ENCODE measurements around the gene RNF150. TPM values are rescaled to one million over a fixed set of nuclear protein-coding genes. Genes with fewer than 3 reads are reported as not detected.

Gene RNF150
- total and polyA plus RNA-seq, 3 donors from 2014 or later, result 4.7 to 7.8 (median 6.5) TPM

DNA sequence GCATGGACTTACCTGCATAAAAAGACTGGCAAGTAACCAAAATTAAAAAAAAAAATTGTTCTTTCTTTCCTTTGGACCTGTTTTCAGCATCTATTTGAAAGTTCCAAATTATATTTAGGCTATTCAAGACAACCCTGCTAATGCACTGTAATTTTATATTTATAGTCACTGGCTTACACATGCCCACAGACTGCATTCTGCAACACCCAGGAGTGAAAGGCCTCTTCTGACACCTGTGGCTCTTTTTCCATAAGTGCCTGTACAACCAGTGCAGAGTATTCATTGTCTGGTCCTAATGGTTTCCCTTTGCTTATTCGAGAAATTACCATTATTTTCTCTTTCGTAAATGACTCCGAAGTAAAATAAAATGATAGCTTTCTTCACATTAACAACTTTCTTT, 143.3 kb downstream of the RNF150 start:
- 90 to 91% methylated on average over 3 of the region's 3 CpGs for WGBS, 2 donors
- intact Hi-C loops (cut with DNase I; ENCODE audit: low total_unique reads), result no loop called here

DNA sequence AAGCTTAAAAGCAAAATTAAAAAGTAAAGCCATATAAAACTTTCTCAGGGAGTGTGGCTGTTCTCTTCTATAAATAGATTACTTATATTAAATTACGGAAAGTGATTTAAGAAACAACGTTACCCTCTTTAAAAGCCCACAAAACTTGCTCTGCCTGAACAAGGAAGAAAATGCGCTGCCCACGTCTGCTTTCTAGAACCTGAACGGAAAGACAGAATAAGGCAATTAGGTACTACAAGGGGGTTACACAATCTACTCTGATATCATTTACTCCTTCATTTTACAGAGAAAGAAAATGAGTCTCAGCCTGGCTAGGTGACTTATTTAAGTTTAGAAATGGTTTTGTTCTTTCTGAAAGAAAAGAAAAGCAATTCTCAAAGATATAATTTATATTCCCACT, 147.2 kb downstream of the RNF150 start:
- TF ChIP-seq, protein P1, sequence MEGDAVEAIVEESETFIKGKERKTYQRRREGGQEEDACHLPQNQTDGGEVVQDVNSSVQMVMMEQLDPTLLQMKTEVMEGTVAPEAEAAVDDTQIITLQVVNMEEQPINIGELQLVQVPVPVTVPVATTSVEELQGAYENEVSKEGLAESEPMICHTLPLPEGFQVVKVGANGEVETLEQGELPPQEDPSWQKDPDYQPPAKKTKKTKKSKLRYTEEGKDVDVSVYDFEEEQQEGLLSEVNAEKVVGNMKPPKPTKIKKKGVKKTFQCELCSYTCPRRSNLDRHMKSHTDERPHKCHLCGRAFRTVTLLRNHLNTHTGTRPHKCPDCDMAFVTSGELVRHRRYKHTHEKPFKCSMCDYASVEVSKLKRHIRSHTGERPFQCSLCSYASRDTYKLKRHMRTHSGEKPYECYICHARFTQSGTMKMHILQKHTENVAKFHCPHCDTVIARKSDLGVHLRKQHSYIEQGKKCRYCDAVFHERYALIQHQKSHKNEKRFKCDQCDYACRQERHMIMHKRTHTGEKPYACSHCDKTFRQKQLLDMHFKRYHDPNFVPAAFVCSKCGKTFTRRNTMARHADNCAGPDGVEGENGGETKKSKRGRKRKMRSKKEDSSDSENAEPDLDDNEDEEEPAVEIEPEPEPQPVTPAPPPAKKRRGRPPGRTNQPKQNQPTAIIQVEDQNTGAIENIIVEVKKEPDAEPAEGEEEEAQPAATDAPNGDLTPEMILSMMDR (IDR thresholded peaks at IDR 0.05), result no peak
- no peak for TF ChIP-seq POLR2A (IDR thresholded peaks at IDR 0.05)
- H3K27ac ChIP-seq, result no peak overlapping the region
- no peaks in the 10 kb centered on the region for H3K4me1 ChIP-seq
- H3K4me3 ChIP-seq, result no peak overlapping the region
- intact Hi-C loops (cut with DNase I; ENCODE audit: low total_unique reads), result no loop called here
- H3K27me3 ChIP-seq, result no peaks in the 10 kb centered on the region
- H3K9me3 ChIP-seq, result no peaks in the 10 kb centered on the region
- H3K36me3 ChIP-seq (ENCODE audit: low read depth, missing control alignments), result no peaks in the 10 kb centered on the region
- no peak for DNase-seq
- 90 to 93% methylated on average over 5 of the region's 5 CpGs for WGBS, 2 donors

More for the DNA sequence above, 143.3 kb downstream of the RNF150 start:
- no peak overlapping the region for H3K4me3 ChIP-seq
- DNase-seq, result no peak
- no peak for TF ChIP-seq POLR2A (IDR thresholded peaks at IDR 0.05)
- TF ChIP-seq, protein P1 (IDR thresholded peaks at IDR 0.05), result no peak
- H3K9me3 ChIP-seq, result no peaks in the 10 kb centered on the region
- H3K4me1 ChIP-seq, result peaks cover 15% of the 10 kb centered on the region
- no peaks in the 10 kb centered on the region for H3K27me3 ChIP-seq
- H3K27ac ChIP-seq, result no peak overlapping the region
- H3K36me3 ChIP-seq (ENCODE audit: low read depth, missing control alignments), result no peaks in the 10 kb centered on the region

GRCh38 chr4:140982613-140983340, 150.5 kb downstream of the RNF150 start:
- H3K4me1 ChIP-seq, result no peaks in the 10 kb centered on the region
- H3K27me3 ChIP-seq, result no peaks in the 10 kb centered on the region
- no peak overlapping the region for H3K4me3 ChIP-seq
- H3K27ac ChIP-seq, result no peak overlapping the region
- intact Hi-C loops (cut with DNase I; ENCODE audit: low total_unique reads), result no loop called here
- no peaks in the 10 kb centered on the region for H3K9me3 ChIP-seq
- 66 to 82% methylated on average over 5 of the region's 5 CpGs for WGBS, 2 donors
- no peak for TF ChIP-seq POLR2A (IDR thresholded peaks at IDR 0.05)
- TF ChIP-seq, protein P1 (IDR thresholded peaks at IDR 0.05), result no peak
- DNase-seq, result no peak
- no peaks in the 10 kb centered on the region for H3K36me3 ChIP-seq (ENCODE audit: low read depth, missing control alignments)

DNA sequence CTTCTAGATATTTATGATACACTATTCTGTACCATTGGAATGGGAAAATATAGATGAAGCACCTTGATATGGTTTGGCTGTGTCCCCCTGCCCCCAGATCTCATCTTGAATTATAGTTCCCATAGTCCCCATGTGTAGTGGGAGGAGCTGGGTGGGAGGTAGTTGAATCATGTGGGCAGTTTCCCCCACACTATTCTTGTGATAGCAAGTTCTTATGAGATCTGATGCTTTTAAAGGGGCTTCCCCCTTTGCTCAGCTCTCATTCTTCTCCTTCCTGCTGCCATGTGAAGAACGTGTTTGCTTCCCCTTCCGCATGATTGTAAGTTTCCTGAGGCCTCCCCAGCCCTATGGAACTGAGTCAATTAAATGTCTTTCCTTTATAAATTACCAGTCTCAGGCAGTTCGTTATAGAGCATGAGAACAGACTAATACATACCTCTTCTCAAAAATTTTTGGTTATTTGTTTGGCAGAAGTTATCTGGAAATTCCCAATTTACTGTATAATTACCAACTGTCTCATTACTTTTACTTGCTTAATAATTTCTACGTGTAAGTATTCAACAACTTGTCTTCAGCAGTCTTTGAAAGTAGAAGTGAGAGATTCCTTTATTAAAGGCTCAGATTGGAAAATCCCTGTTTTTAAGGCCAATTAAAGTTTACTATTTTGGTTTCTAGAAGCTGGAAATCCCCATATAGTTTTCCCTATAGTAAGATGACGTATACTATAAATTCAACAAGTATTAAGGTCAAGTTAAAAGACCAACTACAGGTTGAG, 152.7 kb downstream of the RNF150 start:
- Histone ChIP-seq H3K4me3 (no peak overlapping the region), H3K9me3 (no peaks in the 10 kb centered on the region), H3K27ac (no peak overlapping the region), H3K4me1 (no peaks in the 10 kb centered on the region), H3K27me3 (no peaks in the 10 kb centered on the region), H3K36me3 (ENCODE audit: low read depth, missing control alignments) (no peaks in the 10 kb centered on the region)
- TF ChIP-seq, protein P1 (IDR thresholded peaks at IDR 0.05), result no peak
- TF ChIP-seq POLR2A (IDR thresholded peaks at IDR 0.05), result no peak
- WGBS, 2 donors, result 86 to 88% methylated on average over 5 of the region's 5 CpGs
- no peak for DNase-seq
- intact Hi-C loops (cut with DNase I; ENCODE audit: low total_unique reads), result no loop called here
